Heart right ventricle (tissue), 16 donors: ENCODE measurements around the gene FXYD4. TPM values are rescaled to one million over a fixed set of nuclear protein-coding genes. Genes with fewer than 3 reads are reported as not detected.
A peak's percentile ranks its signal among the peaks of the same experiment; 100 is the strongest.

Source experiments
- ATAC-seq, 8 donors: fragments of 200-7000 bp; cut with Tn5 transposase; one replicate each; pipeline ENCODE4 v1.9.1; 2020; ENCODE audit warnings: mild to moderate bottlenecking in 8 of 8, moderate library complexity in 8 of 8, moderate number of reproducible peaks in 1 of 8
- DNase-seq, 2 donors: peaks; one replicate each; pipeline ENCODE4 v3.0.0-alpha.2; 2020
- H3K27ac ChIP-seq, 10 donors: fragments of 200-600 bp; sonication (generic) in 2 of 10; one replicate each; pipeline versions ENCODE4 v1.5.0 to v1.8.0; 2020 to 2022; ENCODE audit warnings: mild to moderate bottlenecking in 3 of 10
- H3K27me3 ChIP-seq, 7 donors: fragments of 200-600 bp; one replicate each; pipeline ENCODE4 v1.8.0; 2021 to 2022; ENCODE audit warnings: mild to moderate bottlenecking in 2 of 7
- H3K36me3 ChIP-seq, 9 donors: fragments of 200-600 bp; sonication (generic) in 1 of 9; one replicate each; pipeline versions ENCODE4 v1.5.0 to v1.8.0; 2020 to 2022; ENCODE audit warnings: mild to moderate bottlenecking in 2 of 9
- H3K4me1 ChIP-seq, 9 donors: fragments of 200-600 bp; sonication (generic) in 1 of 9; one replicate each; pipeline versions ENCODE4 v1.5.0 to v1.8.0; 2020 to 2022; ENCODE audit warnings: mild to moderate bottlenecking in 4 of 9
- H3K4me3 ChIP-seq, 10 donors: fragments of 200-600 bp; sonication (generic) in 2 of 10; one replicate each; pipeline versions ENCODE4 v1.5.0 to v1.8.0; 2020 to 2022; ENCODE audit warnings: mild to moderate bottlenecking in 7 of 10, moderate library complexity in 2 of 10
- H3K9me3 ChIP-seq, 11 donors: fragments of 200-600 bp in 10 of 11; sonication (generic) in 2 of 11; one replicate each; pipeline versions ENCODE4 v1.5.0 to v1.8.0; 2013 to 2022; ENCODE audit warnings: mild to moderate bottlenecking in 2 of 11, control low read depth in 1 of 11, moderate library complexity in 1 of 11
- WGBS, 2 donors: extraction: QIAGEN DNeasy Blood & Tissue Kit; methylation state at CpG; one replicate each; pipeline ENCODE4 v1.1.7; 2013; ENCODE audit warnings: inconsistent platforms in 1 of 2; 5-methylcytosine and 5-hydroxymethylcytosine counted together
- intact Hi-C, 10 donors: fragments of 100-400 bp; cut with DNase I; formaldehyde crosslinking; loops; one replicate each; pipeline versions ENCODE4 v1.11.1 to v1.14.2; 2022
- polyA plus RNA-seq, 2 donors: library from polyadenylated mRNA; stranded (reverse); fragments of 200-250 nt; gene quantifications; one replicate each; pipeline ENCODE4 v1.2.3, GENCODE V29; 2013
- total RNA-seq, 10 donors: library from RNA; stranded (reverse); fragmentation: NEBNext Ultra II Directional in 3 of 10; extraction: Animal tissue kit (Norgen Biotek cat#: 25700) in 3 of 10; gene quantifications; one replicate each; pipeline versions ENCODE4 v1.2.1 to v1.2.4, GENCODE V29; 2021 to 2023
- TF ChIP-seq, protein P1 (sequence below), 9 donors: fragments of 200-600 bp; sonication (generic) in 2 of 9; IDR thresholded peaks; one replicate each; pipeline versions ENCODE4 v1.5.0 to v1.8.0; 2021 to 2022; ENCODE audit warnings: antibody characterized with exemption in 9 of 9, mild to moderate bottlenecking in 5 of 9, moderate library complexity in 1 of 9
- donor health status: Arrhythmogenic right ventricular cardiomyopathy.
- donor health status: ischemic (EF 13 %, LVEDD 7.1; RV severe dilation, severe dysfunction).
- donor health status: healthy with polysubstance abuse.
- donor health status: DM: no; HTN: yes; CAD: no.
- donor health status: DM: no; HTN: no; CAD: no.
- donor health status: ischemic (EF 25% LVEDD 6.9; RV normal size, moderate dysfunction).
- donor health status: ischemic (EF 25% LVEDD 5.7; RV mildly dilated, moderate dysfunction).
- donor health status: healthy.
- donor health status: DM: yes; HTN: yes; CAD: no.
- donor health status: Ischemic cardiomyopathy.
- donor health status: ischemic (EF 35%, LVEDD 5.7; RV mildly dilated, moderate dysfunction).
- donor health status: nonischemic (EF 11% LVEDD 7.7; RV severe dilation, severe dysfunction).
- donor health status: DM: yes; HTN: yes; CAD: no.
- donor health status: PGD.
- donor health status: ischemic (EF 29% LVEDD 5.4; RV normal size, mild dysfunction).
- donor health status: nonischemic (EF 23%, LVEDD 6.1; RV moderate dilation, normal function).

Gene FXYD4
- total and polyA plus RNA-seq, 12 donors, result 0.42 to 1.5 TPM; not detected in 10

DNA sequence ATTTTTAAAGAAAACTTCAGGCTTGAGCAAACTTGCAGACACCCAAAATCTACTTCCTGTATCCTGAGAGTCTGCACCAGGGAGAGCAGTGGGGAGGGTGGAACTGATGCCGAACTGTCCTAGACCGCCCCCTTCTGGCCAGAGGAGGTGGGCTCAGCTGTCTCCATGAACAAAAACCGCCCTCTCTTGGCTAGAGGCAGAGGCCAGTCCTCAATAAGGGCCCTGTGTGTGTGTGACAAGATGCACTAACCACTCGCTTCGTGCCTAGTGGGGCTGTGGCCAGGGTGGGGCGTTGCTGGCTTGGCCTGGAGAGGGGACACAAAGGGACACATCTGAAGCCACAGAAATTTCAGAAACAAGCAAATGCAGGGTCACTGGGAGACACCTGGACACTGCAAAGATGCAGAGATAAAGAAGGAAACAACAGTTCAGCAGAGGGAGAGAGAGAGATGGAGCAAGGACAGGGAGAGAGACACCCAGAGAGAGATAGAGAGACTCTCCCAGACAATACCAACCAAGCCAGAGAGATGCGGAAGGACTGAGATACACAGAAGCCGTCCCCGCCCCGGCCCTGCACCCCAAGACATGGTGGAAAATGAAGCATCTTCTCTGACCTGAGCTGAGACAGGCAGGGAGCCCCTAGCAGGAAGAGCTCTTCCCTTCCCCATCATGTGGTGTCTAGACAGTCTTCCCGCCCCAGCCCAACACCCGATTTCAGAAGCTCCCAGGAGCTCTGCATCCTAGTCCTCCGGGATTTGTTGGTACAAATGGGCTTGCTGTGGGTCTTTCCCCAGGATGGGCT is 22.7 kb upstream of the FXYD4 start:
- intact Hi-C loops, result loop anchor here in 9 of 10 donors (1.0 to 10.0 kb wide), 6 partner anchors 54 to 144 kb away; no protein-coding TSS in a partner anchor
- TF ChIP-seq, protein P1, sequence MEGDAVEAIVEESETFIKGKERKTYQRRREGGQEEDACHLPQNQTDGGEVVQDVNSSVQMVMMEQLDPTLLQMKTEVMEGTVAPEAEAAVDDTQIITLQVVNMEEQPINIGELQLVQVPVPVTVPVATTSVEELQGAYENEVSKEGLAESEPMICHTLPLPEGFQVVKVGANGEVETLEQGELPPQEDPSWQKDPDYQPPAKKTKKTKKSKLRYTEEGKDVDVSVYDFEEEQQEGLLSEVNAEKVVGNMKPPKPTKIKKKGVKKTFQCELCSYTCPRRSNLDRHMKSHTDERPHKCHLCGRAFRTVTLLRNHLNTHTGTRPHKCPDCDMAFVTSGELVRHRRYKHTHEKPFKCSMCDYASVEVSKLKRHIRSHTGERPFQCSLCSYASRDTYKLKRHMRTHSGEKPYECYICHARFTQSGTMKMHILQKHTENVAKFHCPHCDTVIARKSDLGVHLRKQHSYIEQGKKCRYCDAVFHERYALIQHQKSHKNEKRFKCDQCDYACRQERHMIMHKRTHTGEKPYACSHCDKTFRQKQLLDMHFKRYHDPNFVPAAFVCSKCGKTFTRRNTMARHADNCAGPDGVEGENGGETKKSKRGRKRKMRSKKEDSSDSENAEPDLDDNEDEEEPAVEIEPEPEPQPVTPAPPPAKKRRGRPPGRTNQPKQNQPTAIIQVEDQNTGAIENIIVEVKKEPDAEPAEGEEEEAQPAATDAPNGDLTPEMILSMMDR (IDR thresholded peaks at IDR 0.05), result peak; percentile 68 to 94 (median 89)
- Histone ChIP-seq H3K27ac (no peak overlapping the region), H3K27me3 (peaks cover 0 to 34% (median 17%) of the 10 kb centered on the region in 7 donors), H3K4me1 (peaks cover 0 to 14% (median 5%) of the 10 kb centered on the region in 9 donors), H3K36me3 (no peaks in the 10 kb centered on the region), H3K9me3 (no peaks in the 10 kb centered on the region), H3K4me3 (no peak overlapping the region)
- ATAC-seq, result peak; percentile 93 to 99 (median 98)
- WGBS, 2 donors, result 54 to 55% methylated on average over 13 of the region's 13 CpGs
- peak; percentile 81 to 85 for DNase-seq

DNA sequence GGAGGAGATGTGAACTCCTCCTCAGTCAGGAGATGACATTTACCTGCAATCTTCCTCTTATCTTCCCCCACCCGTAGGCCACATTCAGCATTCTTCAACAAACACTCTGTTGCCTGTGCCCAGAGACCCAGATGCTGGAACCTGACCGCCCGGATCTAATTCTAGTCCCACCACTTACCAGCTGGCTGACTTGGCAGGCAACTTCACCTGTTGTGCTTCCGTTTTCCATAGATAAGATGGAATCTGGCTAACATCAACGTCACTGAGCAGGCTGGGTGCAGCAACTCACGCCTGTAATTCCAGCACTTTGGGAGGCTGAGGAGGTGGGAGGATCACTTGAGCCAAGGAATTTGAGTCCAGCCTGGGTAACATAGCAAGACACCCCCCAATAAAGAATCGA is 21.3 kb upstream of the FXYD4 start:
- intact Hi-C loops, result loop anchor here in 2 of 10 donors (5.0 to 10.0 kb wide), 2 partner anchors 58 to 145 kb away; no protein-coding TSS in a partner anchor
- peaks cover 0 to 14% (median 5%) of the 10 kb centered on the region in 9 donors for H3K4me1 ChIP-seq
- TF ChIP-seq, protein P1 (IDR thresholded peaks at IDR 0.05), result no peak
- peaks cover 0 to 34% (median 20%) of the 10 kb centered on the region in 7 donors for H3K27me3 ChIP-seq
- H3K4me3 ChIP-seq, result peak overlapping the region in 1 of 10 donors; percentile 20
- no peak for ATAC-seq
- no peaks in the 10 kb centered on the region for H3K9me3 ChIP-seq
- no peak for DNase-seq
- H3K27ac ChIP-seq, result no peak overlapping the region
- 29% methylated on average over 7 of the region's 7 CpGs for WGBS, 2 donors
- H3K36me3 ChIP-seq, result no peaks in the 10 kb centered on the region

DNA sequence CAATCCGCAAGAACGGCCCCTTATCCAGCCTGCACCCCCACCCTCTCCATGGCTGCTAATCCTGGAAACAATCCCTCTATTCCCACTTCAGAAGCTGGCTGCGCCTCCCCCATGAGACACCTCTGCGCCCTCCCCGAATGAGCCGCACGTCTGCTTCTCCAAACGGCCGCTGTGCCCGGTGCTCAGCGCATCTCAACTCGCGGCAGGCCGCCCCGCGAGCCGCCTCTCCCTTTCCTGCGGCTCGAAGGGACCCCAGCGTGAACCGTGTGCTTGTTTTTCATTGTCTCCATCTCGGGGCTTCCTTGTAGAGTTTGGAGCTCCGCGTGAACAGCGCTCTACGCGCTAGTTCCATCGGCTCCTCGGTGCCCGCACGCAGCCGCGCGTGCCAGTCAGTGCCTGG is 20.8 kb upstream of the FXYD4 start:
- Histone ChIP-seq H3K4me1 (peaks cover 0 to 14% (median 5%) of the 10 kb centered on the region in 9 donors), H3K4me3 (peak overlapping the region in 5 of 10 donors; percentile 14 to 22 (median 20)), H3K9me3 (no peaks in the 10 kb centered on the region), H3K27me3 (peaks cover 0 to 34% (median 20%) of the 10 kb centered on the region in 7 donors), H3K36me3 (no peaks in the 10 kb centered on the region), H3K27ac (no peak overlapping the region)
- ATAC-seq (no peak), DNase-seq (no peak)
- WGBS, 2 donors, result 22 to 23% methylated on average over 34 of the region's 34 CpGs
- intact Hi-C loops, result loop anchor here in 2 of 10 donors (5.0 to 10.0 kb wide), 2 partner anchors 58 to 146 kb away; no protein-coding TSS in a partner anchor
- TF ChIP-seq, protein P1 (IDR thresholded peaks at IDR 0.05), result no peak

DNA sequence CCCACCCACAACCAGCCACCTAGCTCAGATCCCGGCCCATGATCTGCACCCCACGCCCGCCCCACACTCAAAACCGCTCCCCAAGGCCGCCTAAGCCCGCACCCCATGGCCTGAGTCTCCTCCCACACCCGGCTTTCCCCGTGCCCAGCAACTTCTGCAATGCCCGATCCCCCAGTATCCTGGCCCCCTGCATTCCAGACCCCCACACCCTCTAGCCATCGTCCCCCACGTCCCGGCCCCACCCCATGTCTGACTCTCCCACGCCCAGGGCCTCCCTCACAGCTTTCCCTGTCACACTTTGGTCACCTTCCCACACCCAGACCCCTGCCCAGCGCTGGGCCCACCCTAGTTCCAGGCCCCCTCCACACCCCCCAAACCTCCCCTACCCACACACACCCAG is 20.1 kb upstream of the FXYD4 start:
- TF ChIP-seq, protein P1 (IDR thresholded peaks at IDR 0.05), result no peak
- peaks cover 0 to 34% (median 20%) of the 10 kb centered on the region in 7 donors for H3K27me3 ChIP-seq
- H3K36me3 ChIP-seq, result no peaks in the 10 kb centered on the region
- intact Hi-C loops, result loop anchor here in 2 of 10 donors (5.0 to 10.0 kb wide), 2 partner anchors 59 to 146 kb away; no protein-coding TSS in a partner anchor
- no peak for DNase-seq
- ATAC-seq, result no peak
- 69 to 82% methylated on average over 14 of the region's 14 CpGs for WGBS, 2 donors
- no peak overlapping the region for H3K27ac ChIP-seq
- no peaks in the 10 kb centered on the region for H3K9me3 ChIP-seq
- peaks cover 0 to 14% (median 5%) of the 10 kb centered on the region in 9 donors for H3K4me1 ChIP-seq
- H3K4me3 ChIP-seq, result no peak overlapping the region
